ENCODE measurements around the gene SPOPL. TPM values are rescaled to one million over a fixed set of nuclear protein-coding genes. Genes with fewer than 3 reads are reported as not detected.

SPOPL gene
- total RNA-seq, 2 donors from 2014 or later, result 28.7 to 46.3 TPM

DNA sequence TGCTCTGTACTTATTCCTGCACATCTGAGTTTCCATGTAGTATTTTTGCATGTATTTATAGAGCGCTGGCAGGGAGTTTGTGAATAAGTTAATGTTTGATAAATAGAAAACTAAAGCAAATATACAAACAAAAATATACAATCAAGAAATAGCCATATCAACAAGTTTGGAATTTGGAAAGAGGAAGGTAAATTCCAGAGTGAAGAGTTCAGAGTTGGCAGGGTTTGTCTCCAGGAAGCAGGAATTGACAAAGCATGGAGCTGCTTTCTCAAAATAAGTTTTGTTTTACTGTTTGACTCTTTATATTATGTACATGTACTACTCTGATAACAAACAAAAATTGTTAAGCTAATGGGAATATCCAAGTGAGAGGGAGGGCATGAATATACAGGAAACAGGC, 80.3 kb downstream of the SPOPL start:
- Histone ChIP-seq H3K4me1 (ENCODE audit: control insufficient read depth in 1 of 2, low read depth in 2 of 2) (no peaks in the 10 kb centered on the region), H3K27me3 (replicated peaks; ENCODE audit: insufficient read depth) (no peaks in the 10 kb centered on the region), H3K36me3 (peaks cover 9% of the 10 kb centered on the region), H3K4me3 (no peak overlapping the region), H3K27ac (no peak overlapping the region), H3K9me3 (peaks cover 4% of the 10 kb centered on the region)
- DNase-seq (ENCODE audit: low spot score), result no peak
- no peak for TF ChIP-seq CTCF (IDR thresholded peaks at IDR 0.05)
- ATAC-seq (ENCODE audit: insufficient number of reproducible peaks, low FRiP score, low read depth), result no peak

DNA sequence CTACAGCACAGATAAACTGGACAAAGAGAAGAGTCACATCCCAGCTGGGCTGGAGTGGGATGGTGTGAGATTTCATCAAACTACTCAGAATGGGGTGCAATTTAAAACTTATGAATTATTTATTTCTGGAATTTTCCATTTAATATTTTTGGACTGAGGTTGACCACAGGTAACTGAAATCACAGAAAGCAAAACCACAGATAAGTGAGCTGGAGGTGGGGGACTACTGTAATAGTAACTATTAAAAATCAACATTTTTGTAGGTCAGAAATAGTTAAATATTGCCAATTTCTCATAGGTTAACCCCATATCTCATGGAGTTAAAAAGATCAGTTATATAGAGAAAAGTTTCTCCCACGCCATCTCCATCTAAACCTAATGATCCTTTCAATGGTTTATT, 88.1 kb downstream of the SPOPL start:
- DNase-seq (ENCODE audit: low spot score) (no peak), ATAC-seq (ENCODE audit: insufficient number of reproducible peaks, low FRiP score, low read depth) (no peak)
- H3K9me3 ChIP-seq, result no peaks in the 10 kb centered on the region
- H3K27ac ChIP-seq, result no peak overlapping the region
- no peaks in the 10 kb centered on the region for H3K27me3 ChIP-seq (replicated peaks; ENCODE audit: insufficient read depth)
- no peaks in the 10 kb centered on the region for H3K4me1 ChIP-seq (ENCODE audit: control insufficient read depth in 1 of 2, low read depth in 2 of 2)
- no peaks in the 10 kb centered on the region for H3K36me3 ChIP-seq
- no peak for TF ChIP-seq CTCF (IDR thresholded peaks at IDR 0.05)
- H3K4me3 ChIP-seq, result no peak overlapping the region

DNA sequence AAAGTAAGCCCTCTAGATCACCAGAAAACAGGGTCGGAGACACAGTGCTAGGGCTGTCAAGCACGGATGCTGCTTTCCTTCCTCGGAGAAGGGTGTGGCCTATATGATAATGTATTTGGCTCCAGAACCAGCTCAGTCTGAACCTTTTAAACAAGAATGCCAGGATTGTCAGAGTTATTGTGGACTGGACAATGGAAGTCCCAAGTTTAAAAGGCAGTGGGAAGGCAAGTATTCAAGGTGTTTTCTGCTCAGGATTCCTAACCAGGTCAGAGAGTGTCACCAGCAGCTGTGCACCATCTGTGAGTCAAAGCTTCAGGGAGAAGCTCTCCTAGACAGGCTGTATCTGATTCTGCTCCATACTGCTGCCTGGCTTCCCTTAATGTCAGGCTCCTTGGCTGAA, 94.8 kb downstream of the SPOPL start:
- ATAC-seq (ENCODE audit: insufficient number of reproducible peaks, low FRiP score, low read depth) (no peak), DNase-seq (ENCODE audit: low spot score) (no peak)
- H3K9me3 ChIP-seq, result no peaks in the 10 kb centered on the region
- no peak overlapping the region for H3K27ac ChIP-seq
- H3K27me3 ChIP-seq (replicated peaks; ENCODE audit: insufficient read depth), result no peaks in the 10 kb centered on the region
- H3K4me1 ChIP-seq (ENCODE audit: control insufficient read depth in 1 of 2, low read depth in 2 of 2), result no peaks in the 10 kb centered on the region
- H3K36me3 ChIP-seq, result peaks cover 15% of the 10 kb centered on the region
- H3K4me3 ChIP-seq, result no peak overlapping the region
- no peak for TF ChIP-seq CTCF (IDR thresholded peaks at IDR 0.05)

GRCh38 chr2:138600732-138601457, 99.3 kb downstream of the SPOPL start:
- Histone ChIP-seq H3K9me3 (no peaks in the 10 kb centered on the region), H3K27ac (no peak overlapping the region), H3K36me3 (peaks cover 9% of the 10 kb centered on the region), H3K4me3 (no peak overlapping the region), H3K4me1 (ENCODE audit: control insufficient read depth in 1 of 2, low read depth in 2 of 2) (no peaks in the 10 kb centered on the region), H3K27me3 (replicated peaks; ENCODE audit: insufficient read depth) (no peaks in the 10 kb centered on the region)
- TF ChIP-seq CTCF (IDR thresholded peaks at IDR 0.05), result no peak
- no peak for DNase-seq (ENCODE audit: low spot score)
- ATAC-seq (ENCODE audit: insufficient number of reproducible peaks, low FRiP score, low read depth), result no peak

DNA sequence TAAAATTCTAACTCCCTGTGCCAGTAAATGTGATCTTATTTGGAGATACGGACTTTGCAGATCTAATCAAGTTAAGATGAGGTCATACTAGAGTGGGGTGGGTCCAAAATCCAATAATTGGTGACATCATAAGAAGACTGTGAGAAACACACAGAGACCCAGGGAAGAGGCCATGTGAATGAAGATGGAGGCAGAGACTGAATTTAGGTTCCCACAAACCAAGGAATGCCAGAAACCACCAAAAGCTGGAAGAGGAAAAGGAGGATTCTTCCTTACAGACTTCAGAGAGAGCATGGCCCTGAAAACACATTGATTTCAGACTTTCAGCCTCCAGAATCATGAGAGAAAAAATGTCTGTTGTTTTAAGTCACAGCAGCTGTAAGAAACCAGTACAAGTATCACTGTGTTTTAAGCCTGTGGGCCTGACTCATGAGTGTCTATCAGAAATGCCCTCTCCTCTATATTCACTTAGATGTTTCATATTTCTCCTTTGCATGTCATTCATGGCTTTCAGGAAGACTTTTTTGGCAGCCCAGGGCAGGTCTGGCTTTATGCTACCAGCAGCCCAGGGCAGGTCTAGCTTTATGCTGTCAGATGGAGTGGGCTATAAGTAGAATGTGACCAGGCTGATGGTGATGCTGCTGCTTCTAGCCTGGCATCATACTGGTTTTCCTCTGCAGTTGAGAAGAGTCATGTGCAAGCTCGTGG, 100.0 kb downstream of the SPOPL start:
- DNase-seq (ENCODE audit: low spot score) (no peak), ATAC-seq (ENCODE audit: insufficient number of reproducible peaks, low FRiP score, low read depth) (no peak)
- H3K4me3 ChIP-seq, result no peak overlapping the region
- H3K36me3 ChIP-seq, result peaks cover 2% of the 10 kb centered on the region
- H3K27ac ChIP-seq, result no peak overlapping the region
- TF ChIP-seq CTCF (IDR thresholded peaks at IDR 0.05), result no peak
- no peaks in the 10 kb centered on the region for H3K4me1 ChIP-seq (ENCODE audit: control insufficient read depth in 1 of 2, low read depth in 2 of 2)
- no peaks in the 10 kb centered on the region for H3K9me3 ChIP-seq
- H3K27me3 ChIP-seq (replicated peaks; ENCODE audit: insufficient read depth), result no peaks in the 10 kb centered on the region

Data from thoracic aorta (tissue), 2 donors.